Measurements from ENCODE around the gene NOL12.
"Not testable (repeated sequence)": the region's sequence is repeated elsewhere in the genome, so short reads cannot be mapped to it uniquely, and the experiment has no call there.

NOL12 gene

GRCh38 chr22:37686002-37686982 lies at the start of gene NOL12:
NOL12 (plus strand) TSS chr22:37686343; CDS start chr22:37686393, 50 bp downstream.
- DNase-seq (ENCODE audit: low spot score), result peak; percentile 94

DNA sequence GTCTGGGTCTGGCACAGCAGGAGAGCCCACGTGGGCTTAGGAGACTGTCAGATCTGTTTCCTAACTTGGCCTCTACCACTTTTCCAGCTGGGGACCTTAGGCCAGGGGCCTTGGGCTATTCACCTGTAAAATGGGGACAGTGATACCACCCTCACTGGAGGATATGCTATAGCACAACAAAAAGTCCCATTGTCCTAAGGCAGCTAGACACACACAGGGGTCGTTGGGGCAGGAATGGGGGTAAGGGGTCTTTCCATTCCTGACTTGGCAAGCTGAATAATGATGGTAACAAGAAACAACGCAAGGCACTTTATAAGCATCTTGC lies 49.2 kb upstream of the NOL12 start:
- DNase-seq (ENCODE audit: low spot score), result no peak

DNA sequence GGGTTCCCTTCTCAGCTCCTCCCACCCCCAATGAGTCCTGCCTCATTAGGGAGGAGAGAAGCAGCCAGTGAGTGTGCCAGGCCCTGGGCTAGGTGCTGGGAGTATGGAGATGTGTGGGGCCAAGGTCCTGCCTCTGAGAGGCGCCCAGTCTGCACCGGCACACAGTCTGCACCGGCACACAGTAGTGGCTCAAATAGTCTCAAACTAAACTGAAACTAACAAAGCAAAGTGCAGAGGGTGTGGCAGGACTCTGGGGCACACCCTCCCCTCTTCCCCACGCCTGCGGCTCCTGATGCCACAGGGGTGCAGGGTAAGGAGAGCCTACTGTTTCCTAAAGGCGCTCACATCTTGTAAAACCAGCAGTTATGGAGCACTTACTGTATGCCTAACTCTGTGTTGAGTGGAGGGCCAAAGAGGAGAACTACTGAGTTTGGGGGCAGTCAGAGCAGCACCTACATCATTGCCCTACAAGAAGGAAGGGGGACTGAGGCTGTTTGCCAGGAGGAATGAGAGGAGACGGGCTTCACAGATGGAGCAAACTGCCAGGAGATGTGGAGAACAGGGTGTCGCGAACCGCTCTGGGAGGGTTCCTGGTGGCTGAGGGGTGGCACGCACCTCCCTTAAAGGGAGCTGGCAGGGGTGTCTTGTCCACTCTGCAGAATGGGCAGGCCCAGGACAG lies 47.6 kb upstream of the NOL12 start:
- peak; percentile 43 for DNase-seq (ENCODE audit: low spot score)

- no peak for DNase-seq (ENCODE audit: low spot score)
Observed at GRCh38 chr22:37639070-37639760, 46.9 kb upstream of the NOL12 start, which contains the start of gene SH3BP1. SH3BP1 (plus strand) TSS chr22:37639669; CDS start chr22:37639788, 119 bp downstream.

- DNase-seq (ENCODE audit: low spot score), result no peak
Observed at GRCh38 chr22:37639771-37640590, 46.2 kb upstream of the NOL12 start.

- DNase-seq (ENCODE audit: low spot score), result no peak
Observed at GRCh38 chr22:37640591-37641560, 45.3 kb upstream of the NOL12 start.

DNA sequence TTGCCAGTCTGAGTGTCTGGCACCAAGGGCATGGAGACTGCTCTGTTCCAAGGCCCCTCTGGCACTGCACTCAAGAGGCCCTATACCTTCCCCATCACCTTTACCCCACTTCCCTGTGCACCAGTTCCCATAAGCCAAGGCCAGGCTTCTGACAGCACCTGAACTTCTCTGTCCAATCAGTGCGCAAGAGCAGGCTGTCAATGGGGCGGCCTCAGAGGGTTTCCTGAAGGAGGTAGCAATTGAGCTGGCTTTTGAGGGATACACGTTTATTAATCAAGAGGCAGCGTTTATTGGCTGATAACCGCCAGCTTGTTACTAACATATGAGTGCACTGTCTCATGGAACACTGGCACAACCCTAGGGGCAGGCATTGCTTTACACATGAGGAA lies 44.6 kb upstream of the NOL12 start:
- DNase-seq (ENCODE audit: low spot score), result no peak

DNA sequence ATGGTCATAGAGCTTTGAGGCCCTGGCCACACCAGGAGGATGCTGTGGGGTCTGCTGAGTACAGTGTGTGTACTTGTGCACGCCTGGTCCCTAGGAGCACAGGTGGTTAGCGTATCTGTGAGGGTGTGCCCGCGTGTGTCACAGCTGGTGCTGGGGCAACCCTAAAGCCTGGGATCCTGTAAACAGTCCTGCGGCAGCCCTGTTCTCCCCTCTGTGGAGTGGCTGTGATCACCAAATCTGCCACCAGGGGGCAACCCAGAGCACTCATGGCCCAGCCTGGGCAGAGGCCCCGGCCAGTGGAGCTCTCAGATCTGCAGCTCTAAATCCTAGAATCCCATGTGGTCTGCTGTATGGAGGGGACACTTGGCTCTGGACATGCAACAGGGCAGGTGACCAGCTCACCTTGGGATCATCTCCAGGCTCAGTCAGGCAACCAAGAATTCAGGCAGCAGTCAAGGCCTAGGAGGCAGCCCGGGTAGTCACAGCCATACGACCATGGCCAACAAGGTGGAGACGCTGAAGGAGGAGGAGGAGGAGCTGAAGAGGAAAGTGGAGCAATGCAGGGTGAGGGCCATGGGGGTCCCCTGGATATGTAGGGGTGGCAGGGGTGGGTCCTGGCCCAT lies 42.8 kb upstream of the NOL12 start:
- DNase-seq (ENCODE audit: low spot score), result peak; percentile 87

GRCh38 chr22:37647317-37647716 lies 38.8 kb upstream of the NOL12 start:
- no peak for DNase-seq (ENCODE audit: low spot score)

DNA sequence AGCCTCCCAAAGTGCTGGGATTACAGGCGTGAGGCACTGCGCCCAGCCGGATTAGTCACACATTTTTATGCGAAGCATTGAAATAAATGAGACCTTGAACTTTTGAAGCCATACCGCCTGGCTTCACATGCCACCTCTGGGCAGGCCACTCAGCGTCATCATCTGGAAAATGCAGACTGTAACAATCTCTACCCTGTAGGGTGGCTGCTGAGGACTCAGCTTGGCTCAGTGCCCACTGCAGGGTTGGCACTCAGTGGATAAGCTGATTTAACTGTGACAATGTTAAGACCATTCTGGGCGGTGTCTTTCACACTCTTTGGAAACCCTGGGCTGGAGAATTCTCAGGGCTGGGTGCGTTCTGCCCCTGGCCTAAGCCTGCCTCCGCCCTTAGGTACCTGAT lies 38.2 kb upstream of the NOL12 start:
- DNase-seq (ENCODE audit: low spot score), result no peak

DNA sequence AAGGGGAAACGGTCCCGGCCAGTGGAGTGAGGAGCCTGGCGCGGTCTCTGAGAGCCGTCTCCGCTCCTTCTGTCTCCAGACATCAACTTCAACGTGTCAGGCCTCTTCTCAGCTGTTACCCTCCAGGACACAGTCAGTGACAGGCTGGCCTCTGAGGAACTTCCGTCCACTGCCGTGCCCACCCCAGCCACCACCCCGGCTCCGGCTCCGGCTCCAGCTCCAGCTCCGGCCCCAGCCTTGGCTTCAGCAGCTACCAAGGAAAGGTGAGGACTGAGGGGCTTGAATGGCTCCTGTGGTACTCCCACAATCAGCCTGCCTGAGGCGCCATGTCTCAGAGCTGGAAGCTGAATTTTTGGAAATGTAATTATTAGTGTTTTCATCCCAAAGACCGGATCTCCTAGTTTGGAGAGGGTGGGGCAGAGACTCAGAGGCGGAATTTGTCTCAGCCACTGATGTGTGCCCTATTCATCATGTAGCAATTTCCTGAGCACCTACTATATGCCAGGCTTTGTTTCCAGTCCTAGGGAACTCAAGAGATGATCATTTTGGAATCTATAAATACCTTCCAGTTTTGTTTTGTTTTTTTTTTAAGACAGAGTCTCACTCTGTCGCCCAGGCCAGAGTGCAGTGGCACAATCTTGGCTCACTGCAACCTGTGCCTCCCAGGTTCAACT lies 35.5 kb upstream of the NOL12 start:
- no peak for DNase-seq (ENCODE audit: low spot score)

DNA sequence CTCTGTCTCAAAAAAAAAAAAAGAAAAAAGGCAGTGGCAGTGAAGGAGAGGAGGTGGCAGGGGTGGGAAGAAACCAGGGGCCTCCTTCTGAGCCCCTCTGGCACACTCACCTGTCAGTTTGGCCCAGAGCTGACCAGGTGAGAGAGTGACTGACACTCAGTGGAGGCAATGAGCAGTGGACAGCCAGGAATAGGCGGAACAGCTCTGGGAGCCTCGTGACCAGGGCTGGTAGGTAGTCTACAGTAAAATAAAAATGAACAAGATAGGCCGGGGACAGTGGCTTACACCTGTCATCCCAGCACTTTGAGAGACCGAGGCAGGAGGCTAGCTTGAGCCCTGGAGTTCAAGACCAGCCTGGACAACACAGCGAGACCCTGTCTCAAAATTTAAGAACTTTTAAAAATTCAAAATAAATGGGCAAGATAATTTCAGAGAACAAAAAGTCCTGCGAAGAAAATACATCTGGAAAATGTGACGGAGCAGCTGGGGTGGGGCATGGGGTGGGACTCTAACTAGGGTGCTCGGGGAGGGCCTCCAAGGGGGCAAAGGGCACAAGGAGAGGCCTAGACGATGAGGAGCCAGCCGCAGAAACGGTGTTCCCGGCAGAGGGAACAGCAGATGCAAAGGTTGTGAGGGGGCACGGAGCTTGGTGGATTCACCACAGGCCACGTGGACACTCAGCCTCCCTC lies 31.4 kb upstream of the NOL12 start:
- DNase-seq (ENCODE audit: low spot score), result no peak

- no peak for DNase-seq (ENCODE audit: low spot score)
Observed at GRCh38 chr22:37655252-37655563, 30.9 kb upstream of the NOL12 start.

GRCh38 chr22:37656583-37656982 lies 29.6 kb upstream of the NOL12 start:
- not testable (repeated sequence) for DNase-seq (ENCODE audit: low spot score)

- peak; percentile 52 for DNase-seq (ENCODE audit: low spot score)
Observed at GRCh38 chr22:37657590-37658132, 28.5 kb upstream of the NOL12 start.

DNA sequence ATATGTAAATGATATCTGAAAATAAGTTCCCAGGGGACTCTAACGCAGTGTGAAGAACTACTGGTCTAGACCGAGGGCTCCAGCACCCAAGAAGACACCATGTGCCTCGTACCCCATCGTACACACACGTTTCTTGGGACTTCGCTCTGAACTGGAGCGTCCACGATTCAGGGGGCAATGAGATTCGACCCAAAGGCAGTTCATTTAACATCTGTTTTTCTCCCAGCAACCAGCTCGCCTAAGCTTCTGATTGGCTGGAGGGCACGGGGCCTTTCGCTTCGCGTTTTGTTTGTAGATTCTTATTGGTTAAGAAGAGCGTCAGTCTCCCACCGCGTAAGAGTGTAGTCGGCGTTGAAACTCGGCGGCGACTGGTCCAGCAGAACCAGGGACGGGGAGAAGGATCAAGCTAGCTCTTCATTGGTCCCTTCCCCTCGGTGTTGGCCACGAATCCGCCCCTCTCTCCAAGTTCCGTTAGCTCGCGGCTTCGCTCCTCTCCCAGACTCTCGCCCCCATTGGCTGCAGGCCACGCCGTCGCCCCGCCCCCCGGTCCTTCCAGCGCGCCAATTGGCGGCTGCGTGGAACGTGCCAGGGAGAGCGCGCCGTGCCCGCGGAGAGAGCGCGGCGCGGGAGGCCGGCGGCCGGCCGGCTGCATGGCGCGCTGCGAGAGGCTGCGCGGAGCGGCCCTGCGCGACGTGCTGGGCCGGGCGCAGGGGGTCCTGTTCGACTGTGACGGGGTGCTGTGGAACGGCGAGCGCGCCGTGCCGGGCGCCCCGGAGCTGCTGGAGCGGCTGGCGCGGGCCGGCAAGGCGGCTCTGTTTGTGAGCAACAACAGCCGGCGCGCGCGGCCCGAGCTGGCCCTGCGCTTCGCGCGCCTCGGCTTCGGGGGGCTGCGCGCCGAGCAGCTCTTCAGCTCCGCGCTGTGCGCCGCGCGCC lies 27.7 kb upstream of the NOL12 start, which contains the start of gene PDXP:
PDXP (plus strand) TSS at position 591 of the 933 bp plus-strand sequence; CDS start at position 651, 60 bp downstream.
- DNase-seq (ENCODE audit: low spot score), result peak; percentile 100
